ENCODE data around the gene WASL.
A peak's percentile ranks its signal among the peaks of the same experiment; 100 is the strongest.
"Not testable (repeated sequence)": the region's sequence is repeated elsewhere in the genome, so short reads cannot be mapped to it uniquely, and the experiment has no call there.

Gene WASL

DNA sequence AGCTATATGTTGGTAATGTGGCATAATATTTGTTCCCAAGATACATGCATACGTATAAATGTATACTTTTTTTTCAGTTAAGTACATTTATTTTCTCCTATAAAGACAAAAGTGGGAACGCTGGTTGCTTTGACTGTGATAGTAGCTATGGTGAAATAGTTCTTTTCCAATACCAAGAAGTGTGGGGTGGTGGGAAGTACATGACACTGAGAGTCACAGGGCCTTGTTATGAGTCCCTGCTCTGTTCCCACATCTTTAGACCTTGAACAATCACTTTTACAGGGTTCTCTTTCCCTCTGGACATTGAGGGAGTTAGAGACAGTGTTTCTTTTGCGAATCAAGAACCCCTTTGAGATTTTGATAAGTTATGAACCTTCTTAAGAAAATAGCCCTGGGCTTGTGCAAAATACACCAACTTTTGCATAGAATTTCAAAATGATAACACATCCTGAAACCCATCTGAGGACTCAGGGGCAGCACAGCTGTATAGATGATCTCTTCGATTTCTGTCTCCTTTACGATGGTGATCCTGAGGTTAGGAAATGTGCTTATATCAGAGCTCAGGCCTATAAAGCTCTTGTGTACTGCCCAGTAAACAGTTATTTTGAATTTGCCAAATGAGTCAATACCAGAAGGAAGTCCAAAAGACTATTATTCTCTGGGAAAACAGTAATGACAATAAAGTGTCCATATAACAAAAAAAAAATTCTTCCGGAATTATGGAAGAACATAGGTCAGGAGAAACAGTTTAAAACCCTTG is 92.1 kb downstream of the WASL start:
- DNase-seq, result no peak

DNA sequence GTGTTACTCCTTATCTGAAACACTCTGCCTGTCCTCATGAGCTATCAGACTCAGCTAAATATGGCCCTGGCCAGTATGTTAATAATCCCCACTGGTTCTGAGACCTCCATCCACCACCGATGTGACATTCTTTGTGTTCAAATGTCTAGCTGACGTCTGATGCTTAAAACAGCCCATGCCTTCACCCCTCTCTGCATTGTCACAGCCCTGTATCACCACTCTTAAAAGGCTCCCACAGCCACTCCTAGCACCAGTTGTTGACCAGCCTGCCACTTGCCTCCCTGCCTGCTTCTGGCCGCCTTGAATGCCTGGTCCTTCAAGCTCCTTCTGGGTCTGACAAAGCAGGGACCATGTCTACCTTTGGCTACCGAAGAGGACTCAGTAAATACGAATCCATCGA is 93.2 kb downstream of the WASL start, which contains the start of gene LMOD2:
Gene LMOD2, plus strand, starts transcription at position 253 of the 400 bp plus-strand sequence. Its CDS starts 98 bp downstream, at position 351.
- no peak for DNase-seq

DNA sequence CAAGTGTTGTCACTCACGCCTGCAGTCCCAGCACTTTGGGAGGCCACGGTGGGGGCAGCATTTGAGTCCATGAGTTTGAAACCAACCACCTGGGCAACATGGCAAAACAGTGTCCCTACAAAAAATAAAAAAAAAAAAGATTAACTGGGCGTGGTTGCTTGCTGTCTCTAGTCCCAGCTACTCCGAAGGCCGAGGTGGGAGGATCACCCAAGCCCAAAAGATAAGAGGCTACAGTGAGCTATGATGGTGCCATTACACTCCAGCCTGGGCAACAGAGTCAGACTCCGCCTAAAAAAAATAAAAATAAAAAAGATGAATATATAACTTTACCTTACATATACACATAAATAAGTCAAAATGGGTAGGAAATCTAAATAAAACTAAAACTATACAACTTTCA is 95.6 kb downstream of the WASL start:
- DNase-seq, result no peak

DNA sequence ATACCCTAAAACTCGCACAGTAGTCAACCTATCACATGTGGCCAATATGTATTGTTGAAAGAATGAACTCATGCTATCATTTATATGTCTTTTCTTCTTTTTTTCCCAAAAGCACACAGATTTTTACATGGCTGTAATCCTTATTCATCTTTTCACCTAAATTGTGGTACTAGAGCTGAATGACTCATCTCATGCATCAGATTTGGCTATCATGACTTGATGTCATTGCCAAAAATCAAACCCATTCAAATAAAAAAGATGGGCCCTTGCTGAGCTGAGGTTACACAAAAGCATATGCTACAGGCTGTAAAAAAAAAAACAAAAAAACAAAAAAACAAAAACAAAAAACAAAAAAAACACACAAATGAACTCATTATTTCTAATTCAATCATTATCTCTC is 96.4 kb downstream of the WASL start:
- no peak for DNase-seq

DNA sequence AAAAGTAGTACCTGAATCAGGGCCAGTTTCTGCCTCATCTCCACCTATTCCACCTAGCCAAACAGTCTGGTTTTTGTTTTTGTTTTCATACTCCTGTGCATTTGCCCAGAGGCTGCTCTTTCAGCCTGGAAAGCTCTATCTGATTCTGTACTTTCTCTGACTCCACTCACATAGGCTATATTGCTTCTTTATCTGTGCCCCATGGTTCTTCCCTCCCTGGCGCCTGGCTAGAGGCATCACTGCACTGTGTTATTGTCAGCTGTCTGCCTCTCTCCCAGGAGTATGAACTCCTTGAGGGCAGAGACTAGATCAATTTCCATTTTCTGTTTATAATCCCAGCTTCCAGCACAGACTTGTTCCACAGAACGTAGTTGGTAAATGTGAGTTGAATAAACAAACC is 98.2 kb downstream of the WASL start:
- no peak for DNase-seq

DNA sequence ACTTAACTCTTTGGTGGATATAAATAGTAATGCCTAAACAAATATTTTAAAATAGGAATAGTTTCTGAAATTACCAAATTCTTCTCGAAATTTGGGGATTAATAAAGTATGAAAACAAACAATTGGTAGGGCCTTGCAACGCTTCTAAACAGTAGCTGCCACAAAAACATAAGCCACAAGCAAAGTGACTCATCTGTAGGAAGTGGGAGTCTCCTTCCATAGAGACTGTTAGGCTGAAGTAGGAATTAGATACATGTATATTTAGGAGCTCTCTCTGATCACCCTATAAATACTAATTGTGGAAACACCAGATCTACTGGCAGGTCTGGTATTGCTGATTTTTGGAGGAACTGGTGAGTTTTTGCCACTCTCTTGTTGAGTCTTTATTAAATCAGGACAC is 98.8 kb downstream of the WASL start:
- DNase-seq, result no peak

DNA sequence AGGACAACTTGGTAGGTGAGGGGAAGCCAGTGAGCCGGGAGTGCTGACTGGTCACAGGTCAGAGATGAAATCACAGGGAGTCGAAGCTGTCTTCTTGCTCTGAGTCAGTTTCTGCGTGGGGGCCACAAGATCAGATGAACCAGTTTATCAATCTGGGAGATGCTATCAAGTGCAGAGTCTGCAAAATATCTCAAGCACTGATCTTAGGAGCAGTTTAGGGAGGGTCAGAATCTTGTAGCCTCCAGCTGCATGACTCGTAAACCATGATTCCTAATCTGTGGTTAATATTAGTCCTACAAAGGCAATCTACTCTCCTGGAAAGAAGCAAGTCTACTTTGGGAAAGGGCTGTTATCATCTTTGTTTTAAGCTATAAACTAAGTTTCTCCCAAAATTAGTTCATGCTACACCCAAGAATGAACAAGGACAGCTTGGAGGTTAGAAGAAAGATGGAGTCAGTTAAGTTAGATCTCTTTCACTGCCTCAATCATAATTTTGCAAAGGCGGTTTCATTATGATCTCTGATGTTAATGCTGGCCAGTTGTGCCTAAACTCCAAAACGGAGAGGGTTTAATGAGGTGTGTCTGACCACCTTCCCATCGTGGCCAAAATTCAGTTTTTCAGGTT is 101.6 kb downstream of the WASL start:
- no peak for DNase-seq

DNA sequence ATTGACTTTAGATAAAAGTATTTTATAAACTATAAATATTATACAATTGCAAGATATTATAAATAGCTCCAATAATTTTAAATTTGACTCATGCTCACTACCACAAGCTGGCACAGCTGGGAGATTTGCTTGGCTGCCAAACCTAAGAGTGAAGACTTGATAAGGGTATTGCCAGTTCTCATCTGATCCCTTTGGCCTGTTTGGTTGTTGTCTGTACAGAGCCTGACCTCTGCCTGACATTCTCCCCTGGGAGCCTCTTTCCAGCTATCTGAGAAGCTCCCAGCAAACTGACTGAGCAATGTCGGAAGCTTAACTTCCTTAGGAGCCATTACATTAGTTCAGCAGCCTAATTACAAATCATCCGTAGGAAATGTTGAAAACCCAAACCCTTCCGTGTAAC is 103.3 kb downstream of the WASL start:
- DNase-seq, result no peak

DNA sequence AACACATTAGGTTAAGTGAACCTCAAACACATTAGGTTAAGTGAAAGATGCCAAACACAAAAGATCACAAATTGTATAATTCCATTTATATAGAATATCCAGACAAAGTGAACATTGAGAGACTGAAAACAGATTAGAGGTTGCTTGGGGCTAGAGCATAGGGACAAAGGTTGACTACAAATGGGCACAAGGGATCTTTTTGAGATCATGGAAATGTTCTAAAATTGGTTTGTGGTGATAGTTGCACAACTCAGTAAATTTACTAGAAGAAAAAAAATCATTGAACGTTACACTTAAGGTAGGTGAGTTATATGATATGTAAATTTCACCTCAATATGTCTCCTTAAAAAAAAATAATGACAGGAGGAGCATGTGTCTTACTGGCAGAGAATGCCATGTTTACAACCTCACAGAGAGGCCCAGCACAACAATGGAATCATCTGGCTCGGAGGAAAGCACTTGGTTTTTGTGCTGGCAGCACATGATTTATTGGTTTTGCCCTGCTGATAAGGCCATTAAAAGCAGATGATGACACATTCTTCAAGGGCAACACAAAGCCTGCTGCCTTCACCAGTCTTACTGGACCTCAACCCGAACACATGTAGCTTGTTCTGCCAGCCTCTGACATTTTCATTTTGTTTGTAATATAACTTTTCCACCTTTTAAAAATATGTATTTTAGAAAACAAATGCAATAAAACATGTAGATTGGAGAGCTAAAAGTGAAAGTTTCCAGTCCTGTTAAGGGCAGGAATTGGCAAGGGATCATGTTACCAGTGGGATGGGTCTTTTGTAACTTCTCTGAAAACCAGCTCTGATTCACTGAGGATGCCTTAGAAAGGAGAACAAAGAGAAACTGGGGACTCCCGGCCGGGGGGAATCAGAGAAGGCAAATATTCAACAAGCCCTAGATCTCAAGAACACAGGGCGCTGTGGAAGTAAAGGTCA is 105.0 kb downstream of the WASL start:
- no peak for DNase-seq

DNA sequence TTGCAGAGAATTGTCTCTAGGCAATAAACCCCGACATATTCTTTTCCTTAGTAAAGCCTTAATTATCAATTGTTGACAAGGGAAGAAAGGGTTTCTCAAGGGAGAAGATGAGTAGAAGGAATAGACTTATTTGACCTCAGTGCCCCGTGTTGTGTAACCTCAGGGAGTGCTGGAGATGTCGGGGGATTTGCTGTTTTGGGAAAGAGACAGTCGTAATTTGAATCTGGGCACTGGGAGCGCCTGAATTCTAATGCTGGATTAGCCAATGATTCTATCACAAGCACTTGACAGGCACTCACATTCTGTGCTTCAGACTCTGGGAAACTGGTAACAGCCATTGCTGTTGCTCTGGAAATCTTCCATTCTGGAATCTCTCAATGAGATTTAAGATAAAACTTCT is 106.9 kb downstream of the WASL start:
- DNase-seq, result no peak

DNA sequence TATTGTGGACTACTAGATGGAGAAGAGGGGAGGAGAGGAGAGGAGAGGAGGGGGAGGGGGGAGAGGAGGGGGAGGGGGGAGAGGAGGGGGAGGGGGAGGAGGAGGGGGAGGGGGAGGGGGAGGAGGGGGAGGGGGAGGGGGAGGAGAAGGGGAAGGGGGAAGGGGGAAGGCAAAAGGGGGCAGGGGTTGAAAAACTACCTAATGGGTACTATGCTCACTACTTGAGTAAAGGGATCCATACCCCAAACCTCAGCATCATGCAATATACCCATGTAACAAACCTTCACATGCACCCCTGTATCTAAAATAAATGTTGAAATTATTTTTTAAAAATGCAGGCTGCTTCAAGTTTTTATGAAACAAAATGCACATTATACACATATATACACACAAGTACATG is 108.2 kb downstream of the WASL start:
- no peak for DNase-seq

DNA sequence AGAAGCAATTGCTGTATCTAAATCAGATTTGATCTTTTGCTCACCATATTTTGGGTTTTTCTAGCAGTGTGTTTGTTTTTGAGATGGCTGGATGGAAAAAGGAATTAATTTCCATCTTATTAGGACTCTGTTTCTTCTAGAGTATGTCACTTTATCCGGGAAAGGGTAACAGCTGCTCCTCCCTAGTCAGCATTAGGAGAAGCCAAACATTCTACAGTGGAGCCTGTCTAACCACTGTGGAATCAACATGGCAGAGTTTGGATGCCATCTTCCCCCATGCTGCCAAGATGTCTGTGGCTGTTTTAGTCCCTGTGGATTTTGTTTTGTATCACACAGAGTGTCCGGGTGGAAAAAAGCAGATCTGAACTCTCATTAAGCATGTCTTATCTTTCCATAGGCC is 109.2 kb downstream of the WASL start:
- DNase-seq, result no peak

DNA sequence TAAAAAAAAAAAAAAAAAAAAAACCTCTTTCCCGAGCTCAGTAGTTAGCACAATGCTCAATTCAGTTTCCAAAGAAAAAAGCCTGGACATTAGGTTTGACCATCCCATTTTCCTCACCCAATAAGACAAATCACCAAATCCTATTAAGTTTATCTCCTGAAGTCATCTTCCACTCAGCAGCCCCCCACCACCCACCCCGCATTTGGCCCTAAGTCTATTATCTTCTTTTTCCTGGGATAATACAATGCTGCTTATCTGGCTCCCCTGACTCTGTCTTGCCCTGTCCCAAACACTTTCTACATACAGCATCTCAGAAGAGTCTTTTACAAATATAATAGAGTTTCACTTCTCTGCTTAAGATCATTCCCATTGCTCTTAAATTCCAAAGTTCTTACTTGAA is 110.9 kb downstream of the WASL start:
- DNase-seq, result no peak

DNA sequence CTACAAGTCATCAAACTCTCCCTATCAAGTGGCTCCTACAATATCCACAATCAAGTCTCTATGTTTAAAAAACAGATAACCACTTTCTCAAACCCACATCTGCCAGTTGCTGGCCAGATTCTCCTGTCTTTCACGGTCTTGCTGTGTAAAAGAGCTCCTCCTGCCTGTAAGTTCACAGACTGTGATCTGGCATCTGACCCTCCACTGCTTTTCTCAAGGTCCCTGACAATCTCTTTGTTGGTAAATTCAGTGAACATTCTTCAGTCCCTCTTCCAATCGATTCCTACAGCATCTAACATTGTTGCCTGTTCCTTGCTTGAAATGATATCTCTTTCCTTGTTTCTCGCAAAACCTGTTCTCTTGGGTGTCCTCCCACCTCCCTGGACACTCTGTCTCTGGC is 111.6 kb downstream of the WASL start:
- no peak for DNase-seq

DNA sequence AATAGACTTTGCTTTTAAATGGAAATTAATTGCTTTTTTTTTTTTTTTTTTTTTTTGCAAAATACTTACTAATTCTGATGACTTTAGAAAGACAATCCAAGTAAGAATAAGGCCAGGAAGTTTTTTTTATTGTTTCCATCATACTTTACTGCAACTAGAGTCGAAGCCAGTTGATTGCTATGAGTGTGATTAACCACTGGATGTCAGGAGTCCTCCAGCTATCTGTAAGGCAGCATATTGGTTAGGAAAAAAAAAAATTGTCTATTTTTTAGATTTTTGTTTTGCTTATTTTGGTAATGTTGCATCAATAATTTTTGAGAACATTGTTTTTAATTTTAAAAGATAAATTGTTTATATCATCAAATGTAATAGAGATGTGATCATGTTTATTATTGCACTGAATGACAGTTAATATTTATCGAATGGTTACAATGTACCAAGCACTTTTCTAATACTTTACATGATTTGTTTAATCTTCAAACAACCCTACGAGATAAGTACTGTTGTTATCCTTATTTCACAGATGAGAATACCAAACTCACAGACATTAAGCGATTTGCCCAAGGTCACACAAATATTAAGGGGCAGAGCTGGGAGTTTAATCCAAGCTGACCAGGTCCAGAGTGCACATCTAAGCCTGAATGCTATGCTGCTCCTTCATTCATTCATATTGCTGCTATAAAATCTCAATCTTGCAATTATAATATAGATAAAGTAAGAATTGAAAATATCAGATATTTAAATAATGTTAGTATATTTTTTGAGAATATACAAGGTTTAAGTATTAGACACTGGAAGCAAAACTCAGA is 113.0 kb downstream of the WASL start:
- peak; percentile 5 for DNase-seq

DNA sequence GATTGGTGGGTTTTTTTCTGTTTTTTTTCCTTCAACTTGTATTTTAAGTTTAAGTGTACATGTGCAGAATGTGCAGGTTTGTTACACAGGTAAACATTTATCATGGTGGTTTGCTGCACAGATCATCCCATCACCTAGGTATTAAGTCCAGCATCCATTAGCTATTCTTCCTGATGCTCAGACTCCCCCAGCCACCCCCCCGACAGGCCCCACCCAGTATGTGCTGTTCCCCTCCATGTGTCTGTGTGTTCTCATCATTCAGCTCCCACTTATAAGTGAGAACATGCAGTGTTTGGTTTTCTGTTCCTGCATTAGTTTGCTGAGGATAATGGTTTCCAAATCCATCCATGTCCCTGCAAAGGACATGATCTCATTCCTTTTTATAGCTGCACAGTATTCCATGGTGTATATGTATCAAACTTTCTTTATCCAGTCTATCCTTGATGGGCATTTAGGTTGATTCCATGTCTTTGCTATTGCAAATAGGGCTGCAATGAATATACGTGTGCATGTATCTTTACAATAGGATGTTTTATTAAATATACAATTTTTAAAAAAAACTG is 114.7 kb downstream of the WASL start:
- not testable (repeated sequence) for DNase-seq

DNA sequence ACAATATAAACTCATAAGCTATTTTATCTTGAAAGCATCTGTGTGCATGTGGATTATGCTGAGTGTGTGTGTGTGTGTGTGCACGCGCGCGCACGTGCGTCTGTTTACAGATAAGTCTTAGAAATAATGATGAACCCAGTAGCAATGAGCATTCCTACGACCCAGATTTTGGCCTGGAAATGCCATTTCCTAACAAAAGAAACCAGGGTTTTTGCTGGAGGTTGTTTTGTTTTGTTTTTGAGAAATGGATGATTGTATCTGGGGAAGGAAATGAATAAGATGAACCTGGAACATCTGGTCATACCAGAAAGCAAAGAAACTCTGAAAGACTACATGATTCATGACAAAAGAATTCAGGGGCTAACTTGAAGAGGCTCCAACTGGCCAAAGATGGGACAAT is 115.2 kb downstream of the WASL start:
- DNase-seq, result no peak

DNA sequence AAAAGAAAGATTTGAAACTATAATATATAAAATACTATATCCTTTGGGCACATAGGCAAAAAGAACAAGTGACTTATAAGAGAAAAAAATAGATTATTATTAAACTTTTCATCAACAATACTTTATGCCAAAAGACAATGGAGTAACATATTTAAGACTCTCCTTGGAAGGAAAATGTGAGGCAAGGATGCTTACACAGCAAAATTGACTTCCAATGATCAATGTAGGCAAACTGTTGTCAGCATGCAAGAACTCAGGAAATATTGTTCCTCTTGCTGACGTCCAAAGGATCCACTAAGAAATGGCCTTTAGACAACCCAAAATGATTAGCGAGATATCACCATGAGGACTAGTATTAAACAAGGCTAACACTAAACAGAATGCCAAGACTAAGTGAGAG is 116.0 kb downstream of the WASL start:
- DNase-seq, result no peak
